ENCODE data around the gene SLC5A5. TPM values are rescaled to one million over a fixed set of nuclear protein-coding genes. Genes with fewer than 3 reads are reported as not detected.
A peak's percentile ranks its signal among the peaks of the same experiment; 100 is the strongest.

SLC5A5 gene
- total RNA-seq, 4 donors from 2014 or later: 0.18 to 0.19 TPM; not detected in 2

DNA sequence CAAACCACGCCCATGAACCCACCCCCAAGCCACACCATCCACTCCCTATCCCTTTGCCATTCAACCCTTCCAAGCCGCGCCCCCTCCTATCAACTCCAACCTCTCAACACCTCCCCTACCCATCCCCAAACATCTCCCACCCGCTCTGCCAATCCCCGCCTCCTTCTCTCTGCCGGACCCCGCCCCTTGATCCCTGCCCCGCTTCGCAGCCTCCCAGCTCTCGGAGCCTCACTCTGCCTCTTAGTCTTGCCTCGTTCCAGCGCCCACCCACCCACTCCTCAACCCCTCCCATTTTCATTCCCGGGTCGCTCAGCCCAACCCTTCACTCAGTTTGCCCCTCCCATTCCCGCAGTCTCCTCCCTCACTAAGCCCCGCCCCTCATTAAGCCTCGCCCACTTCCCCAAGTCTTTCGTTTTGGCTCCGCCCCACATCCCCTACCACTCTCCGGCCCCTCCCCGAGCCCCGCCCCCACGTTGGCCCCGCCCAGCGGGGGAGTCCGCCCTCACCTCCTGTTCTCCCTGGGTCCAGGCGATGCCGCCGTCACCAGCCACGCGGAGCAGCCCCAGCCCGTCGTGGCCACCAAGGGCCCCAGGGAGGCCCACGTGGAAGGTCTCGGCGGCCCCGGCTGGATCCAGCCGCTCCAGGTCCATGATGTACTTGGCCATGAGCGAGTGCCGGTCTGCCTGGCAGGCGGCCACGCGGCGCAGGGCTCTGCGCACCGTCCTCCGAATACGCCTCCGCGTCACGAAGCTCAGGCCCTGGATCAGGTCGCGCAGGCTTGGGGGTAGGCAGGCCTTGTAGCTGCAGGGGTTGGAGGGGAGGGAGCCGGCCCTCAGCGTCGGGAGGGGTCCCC, 29.7 kb upstream of the SLC5A5 start:
- Histone ChIP-seq H3K4me1 (peaks cover 10 to 48% (median 10%) of the 10 kb centered on the region in 3 donors), H3K27ac (peak overlapping the region in 3 of 4 donors; percentile 1 to 49 (median 39)), H3K9me3 (no peaks in the 10 kb centered on the region), H3K4me3 (peak overlapping the region; percentile 4 to 63 (median 34)), H3K36me3 (peaks cover 0 to 23% (median 0%) of the 10 kb centered on the region in 3 donors), H3K27me3 (peaks cover 0 to 62% (median 0%) of the 10 kb centered on the region in 4 donors)
- 20 to 34% methylated on average over 18 to 37 of the region's 56 CpGs for WGBS, 2 donors
- intact Hi-C loops (cut with DNase I): no loop called here
- TF ChIP-seq POLR2A (IDR thresholded peaks at IDR 0.05) (no peak), CTCF (IDR thresholded peaks at IDR 0.05) (no peak)
- no peak for DNase-seq

DNA sequence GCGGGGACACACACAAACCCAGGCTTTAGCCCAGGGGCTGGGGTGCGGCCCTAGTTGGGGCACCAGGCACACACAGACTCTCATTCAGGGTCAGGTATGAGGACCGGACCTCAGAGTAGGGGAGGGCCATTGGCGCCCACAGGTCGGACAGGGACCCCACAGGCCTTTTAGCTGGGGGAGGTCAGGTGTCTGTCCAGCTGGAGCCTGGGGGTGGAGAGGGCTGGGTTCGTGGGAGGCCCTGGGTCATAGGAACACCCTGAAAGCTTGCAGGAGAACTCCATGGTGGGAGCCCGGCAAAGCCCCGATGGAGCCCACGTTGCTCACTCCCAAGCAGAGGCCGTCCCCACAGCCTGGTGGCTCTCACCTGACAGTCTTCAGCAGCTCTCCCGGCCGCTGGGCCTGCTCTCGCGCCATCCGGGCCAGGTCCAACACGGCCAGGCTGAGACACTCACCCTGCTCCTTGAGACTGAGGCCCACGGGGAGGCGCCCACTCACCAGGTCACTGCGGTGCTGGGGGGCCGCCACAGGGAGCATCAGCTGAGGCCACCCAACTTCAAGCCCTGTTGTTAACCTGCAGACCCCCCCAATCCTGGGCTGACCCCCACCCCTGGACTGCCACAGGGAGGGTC, 29.0 kb upstream of the SLC5A5 start:
- TF ChIP-seq POLR2A (IDR thresholded peaks at IDR 0.05) (no peak), CTCF (IDR thresholded peaks at IDR 0.05) (no peak)
- Histone ChIP-seq H3K9me3 (no peaks in the 10 kb centered on the region), H3K27me3 (peaks cover 0 to 70% (median 0%) of the 10 kb centered on the region in 4 donors), H3K4me1 (peaks cover 10 to 55% (median 15%) of the 10 kb centered on the region in 3 donors), H3K27ac (peak overlapping the region in 3 of 4 donors; percentile 1 to 49 (median 39)), H3K36me3 (peaks cover 0 to 21% (median 0%) of the 10 kb centered on the region in 3 donors), H3K4me3 (peak overlapping the region in 3 of 4 donors; percentile 25 to 63 (median 42))
- intact Hi-C loops (cut with DNase I): no loop called here
- DNase-seq: no peak
- WGBS, 2 donors: no CpG with 5 or more reads among the region's 20 CpGs

- peaks cover 0 to 16% (median 0%) of the 10 kb centered on the region in 3 donors for H3K36me3 ChIP-seq
- peaks cover 0 to 74% (median 0%) of the 10 kb centered on the region in 4 donors for H3K27me3 ChIP-seq
- no peaks in the 10 kb centered on the region for H3K9me3 ChIP-seq
- 77 to 89% methylated on average over 4 to 6 of the region's 9 CpGs for WGBS, 2 donors
- no peak overlapping the region for H3K27ac ChIP-seq
- H3K4me1 ChIP-seq: peaks cover 12 to 61% (median 20%) of the 10 kb centered on the region in 3 donors
- DNase-seq: no peak
- intact Hi-C loops (cut with DNase I): no loop called here
- no peak for TF ChIP-seq POLR2A (IDR thresholded peaks at IDR 0.05)
- no peak for TF ChIP-seq CTCF (IDR thresholded peaks at IDR 0.05)
- no peak overlapping the region for H3K4me3 ChIP-seq
These were observed 28.4 kb upstream of the SLC5A5 start for GRCh38 chr19:17843292-17843827.

DNA sequence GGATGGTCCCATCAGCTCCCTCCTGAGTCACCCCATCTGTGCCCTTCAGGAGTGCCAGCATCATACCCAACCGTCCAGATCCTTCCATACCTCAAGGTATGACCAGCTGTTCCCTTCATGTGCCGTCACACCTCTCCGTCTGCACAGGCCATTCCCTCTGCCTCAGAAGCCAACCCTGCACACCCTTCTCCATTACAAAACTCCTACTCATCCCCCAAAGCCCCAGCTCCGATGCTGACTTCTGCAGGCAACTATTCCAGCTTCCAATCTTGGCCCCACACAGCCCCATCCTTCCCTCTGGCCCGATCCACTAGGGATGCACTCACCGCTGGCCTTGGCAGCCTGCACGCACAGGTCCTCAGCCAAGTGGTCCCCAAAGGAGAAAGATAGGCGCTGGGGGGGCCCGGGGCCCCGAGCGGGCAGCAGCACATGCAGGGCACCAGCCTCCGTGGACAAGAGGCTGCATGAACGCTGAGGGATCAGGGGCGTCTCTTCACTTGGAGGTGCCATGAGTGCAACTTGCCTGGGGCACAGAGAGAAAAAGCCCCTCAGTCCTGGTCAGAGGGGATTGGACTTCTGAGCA, 27.7 kb upstream of the SLC5A5 start:
- H3K27ac ChIP-seq: no peak overlapping the region
- no peaks in the 10 kb centered on the region for H3K9me3 ChIP-seq
- no peak for DNase-seq
- WGBS, 2 donors: 75 to 84% methylated on average over 7 to 8 of the region's 14 CpGs
- H3K4me1 ChIP-seq: peaks cover 19 to 67% (median 22%) of the 10 kb centered on the region in 3 donors
- H3K36me3 ChIP-seq: peaks cover 0 to 12% (median 0%) of the 10 kb centered on the region in 3 donors
- intact Hi-C loops (cut with DNase I): no loop called here
- H3K27me3 ChIP-seq: peaks cover 0 to 74% (median 0%) of the 10 kb centered on the region in 4 donors
- TF ChIP-seq POLR2A (IDR thresholded peaks at IDR 0.05): no peak
- TF ChIP-seq CTCF (IDR thresholded peaks at IDR 0.05): no peak
- H3K4me3 ChIP-seq: no peak overlapping the region
